NT2/D1 (cell line): ENCODE measurements around the gene PDZD4.

ENCODE experiments used
- SUZ12 ChIP-seq: IDR thresholded peaks from 2 replicates; pipeline ENCODE4 v1.6.1; 2011; ENCODE audit not compliant: insufficient read length, insufficient read depth; ENCODE audit errors: extremely low read depth
- YY1 ChIP-seq: IDR thresholded peaks from 2 replicates; pipeline ENCODE4 v1.6.1; 2011; ENCODE audit not compliant: insufficient read length, insufficient read depth
- ZNF274 ChIP-seq: IDR thresholded peaks from 2 replicates; pipeline ENCODE4 v1.6.1; 2011; ENCODE audit warnings: mild to moderate bottlenecking, low read depth, low read length

GRCh38 chrX:153768311-153769157, 61.8 kb downstream of the PDZD4 start:
- no peak for TF ChIP-seq YY1
- TF ChIP-seq ZNF274: no peak
- TF ChIP-seq SUZ12: no peak
